Pulmonary artery endothelial cell (primary cell): ENCODE results near the gene SETD2. TPM values are rescaled to one million over a fixed set of nuclear protein-coding genes. Genes with fewer than 3 reads are reported as not detected.
"Not testable (repeated sequence)": the region's sequence is repeated elsewhere in the genome, so short reads cannot be mapped to it uniquely, and the experiment has no call there.

Experiments used
- DNase-seq: peaks from one replicate; pipeline ENCODE4 v3.0.0-alpha.2; 2011; ENCODE audit warnings: low read depth, low spot score
- total RNA-seq: library from RNA; depleted of rRNA; stranded (reverse); fragments of >200 nt; gene quantifications from 2 replicates; pipeline ENCODE4 v1.2.3, GENCODE V29; 2014

The SETD2 gene
- total RNA-seq, 1 donor from 2014 or later = 24.7 TPM

DNA sequence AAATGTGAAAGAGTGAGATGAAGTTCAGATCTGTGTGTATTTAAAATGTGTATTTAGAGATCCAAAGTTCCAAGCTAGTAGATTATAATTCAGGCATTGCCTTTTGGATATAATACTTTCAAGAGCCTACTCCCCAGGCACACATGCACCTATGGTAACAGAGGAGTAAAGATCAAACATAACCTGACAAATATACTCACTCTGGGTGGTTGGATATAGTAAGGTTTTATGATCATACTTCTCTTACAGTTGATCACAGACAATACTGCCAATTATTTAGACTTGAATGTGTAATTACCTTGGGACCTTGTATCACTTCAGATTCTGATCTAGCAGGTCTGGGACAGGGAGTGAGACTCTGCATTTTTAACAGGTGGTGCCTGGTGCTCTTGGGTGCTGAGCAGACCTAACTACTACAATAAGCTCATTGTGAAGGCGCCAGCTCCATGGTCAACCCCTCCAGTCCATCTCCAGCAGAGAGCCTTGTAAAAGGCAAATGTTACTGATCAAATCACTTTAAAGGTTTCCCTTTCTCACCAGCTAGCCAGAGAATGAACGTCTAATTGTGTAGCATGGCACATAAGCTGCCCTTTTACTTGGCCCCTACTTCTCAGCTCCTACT is 128.9 kb downstream of the SETD2 start:
- DNase-seq = no peak

- not testable (repeated sequence) for DNase-seq
These were observed 132.9 kb downstream of the SETD2 start for GRCh38 chr3:47031041-47031440.

GRCh38 chr3:47028667-47029066 is 135.2 kb downstream of the SETD2 start:
- DNase-seq = no peak

GRCh38 chr3:47028146-47028545 is 135.8 kb downstream of the SETD2 start:
- no peak for DNase-seq

DNA sequence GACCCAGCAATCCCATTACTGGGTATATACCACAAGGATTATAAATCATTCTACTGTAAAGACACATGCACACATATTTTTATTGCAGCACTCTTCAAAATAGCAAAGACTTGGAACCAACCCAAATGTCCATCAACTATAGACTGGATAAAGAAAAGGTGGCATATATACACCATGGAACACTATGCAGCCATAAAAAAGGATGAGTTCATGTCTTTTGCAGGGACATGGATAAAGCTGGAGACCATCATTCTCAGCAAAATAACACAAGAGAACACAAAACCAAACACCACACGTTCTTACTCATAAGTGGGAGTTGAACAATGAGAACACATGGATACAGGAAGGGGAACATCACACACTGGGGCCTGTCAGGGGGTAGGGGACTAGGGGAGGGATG is 137.5 kb downstream of the SETD2 start:
- not testable (repeated sequence) for DNase-seq

- no peak for DNase-seq
These were observed 139.0 kb downstream of the SETD2 start for GRCh38 chr3:47024932-47025331.

GRCh38 chr3:47022641-47023071 is 141.3 kb downstream of the SETD2 start:
- no peak for DNase-seq

DNA sequence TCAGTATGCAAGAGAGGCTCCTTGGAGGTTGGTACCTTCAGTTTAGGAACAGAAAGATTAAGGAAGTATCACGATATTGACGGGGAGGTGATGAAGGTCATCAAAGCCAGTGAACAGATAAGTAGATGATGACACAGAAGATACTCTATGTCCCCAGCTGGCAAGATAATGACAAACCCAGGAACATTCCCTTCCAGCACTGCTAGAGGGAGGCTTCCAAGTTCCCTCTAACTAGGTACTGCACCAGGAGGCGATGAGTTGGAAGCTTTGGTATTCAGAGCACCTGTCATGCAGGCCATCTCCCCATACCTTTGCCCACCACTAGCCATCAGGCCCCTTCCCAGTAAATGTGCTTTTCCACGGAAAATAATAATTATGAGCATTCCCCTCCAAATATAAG is 143.6 kb downstream of the SETD2 start:
- no peak for DNase-seq

DNA sequence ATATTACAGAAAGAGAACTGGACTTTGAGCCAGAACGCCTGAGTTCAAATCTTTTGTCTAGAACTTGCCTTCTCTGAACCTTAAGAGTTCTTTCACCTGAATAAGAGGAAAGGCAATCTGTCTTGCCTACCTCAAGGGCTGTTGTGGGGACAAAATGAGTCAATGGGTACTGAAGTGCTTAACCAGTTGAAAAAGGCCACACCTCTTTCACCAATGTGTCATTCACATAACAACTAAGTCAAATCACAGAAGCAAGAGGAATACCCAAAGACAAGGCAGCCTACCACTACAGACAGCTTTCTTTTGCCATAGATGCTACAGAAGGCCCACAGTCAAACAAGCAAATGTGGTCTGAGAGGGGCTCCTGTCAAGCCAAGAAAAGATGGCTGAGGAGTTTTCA is 144.7 kb downstream of the SETD2 start:
- no peak for DNase-seq

DNA sequence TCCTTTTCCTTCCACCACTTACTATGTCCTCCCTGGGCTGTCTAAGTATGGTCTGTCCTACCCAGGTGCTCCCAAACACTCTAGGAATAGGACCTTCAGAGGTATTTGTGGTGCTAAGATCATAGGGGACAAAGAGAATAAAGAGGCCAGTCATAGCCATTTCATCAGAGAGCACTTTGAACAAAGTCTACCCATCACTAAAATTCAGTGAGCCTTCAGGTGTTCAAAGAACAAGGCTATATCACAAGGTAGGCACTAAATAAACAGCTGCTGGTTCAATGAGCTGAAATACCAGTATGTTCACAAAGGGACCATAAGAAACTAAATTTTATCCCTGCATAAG is 145.7 kb downstream of the SETD2 start:
- no peak for DNase-seq

DNA sequence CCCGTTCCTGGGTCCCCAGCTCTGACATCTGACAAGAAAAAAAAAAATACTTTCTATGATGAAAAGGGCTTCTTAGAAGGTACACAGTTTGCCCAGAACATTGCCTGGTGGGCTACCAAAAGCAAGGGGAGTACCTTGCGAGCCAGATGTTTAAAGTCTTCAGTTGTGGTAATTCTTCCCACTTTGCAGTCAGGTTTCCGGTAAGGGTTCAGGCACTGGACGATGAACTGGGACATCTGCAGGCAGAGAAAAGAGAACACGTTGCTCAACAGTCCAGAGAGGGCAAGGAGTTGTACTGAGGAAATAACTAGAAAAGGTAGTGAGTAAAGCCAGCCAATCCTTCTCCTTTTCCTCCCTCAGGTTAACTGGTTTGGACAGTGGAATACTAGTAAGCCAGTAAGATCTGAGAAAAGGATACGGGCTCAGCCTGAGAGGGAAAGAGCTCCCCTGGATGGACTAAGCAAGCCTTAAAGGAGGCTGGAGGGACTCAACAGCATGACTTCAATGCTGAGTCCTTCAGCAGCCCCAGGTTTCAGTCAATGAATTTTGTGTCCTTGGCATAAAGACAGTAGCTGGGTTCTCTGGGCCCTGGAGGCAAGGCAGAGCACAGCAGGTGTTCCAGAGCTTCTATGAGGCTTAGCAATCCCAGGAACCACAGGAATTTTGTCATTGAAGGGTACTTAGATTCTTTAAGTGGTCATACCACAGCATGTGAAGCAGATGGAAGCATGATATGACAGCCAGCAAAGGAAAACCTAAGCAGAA is 146.2 kb downstream of the SETD2 start:
- DNase-seq = no peak

GRCh38 chr3:47016934-47017435 is 146.9 kb downstream of the SETD2 start:
- no peak for DNase-seq

- DNase-seq = no peak
These were observed 147.6 kb downstream of the SETD2 start for GRCh38 chr3:47016086-47016933.

- no peak for DNase-seq
These were observed 148.8 kb downstream of the SETD2 start for GRCh38 chr3:47015151-47015550.

DNA sequence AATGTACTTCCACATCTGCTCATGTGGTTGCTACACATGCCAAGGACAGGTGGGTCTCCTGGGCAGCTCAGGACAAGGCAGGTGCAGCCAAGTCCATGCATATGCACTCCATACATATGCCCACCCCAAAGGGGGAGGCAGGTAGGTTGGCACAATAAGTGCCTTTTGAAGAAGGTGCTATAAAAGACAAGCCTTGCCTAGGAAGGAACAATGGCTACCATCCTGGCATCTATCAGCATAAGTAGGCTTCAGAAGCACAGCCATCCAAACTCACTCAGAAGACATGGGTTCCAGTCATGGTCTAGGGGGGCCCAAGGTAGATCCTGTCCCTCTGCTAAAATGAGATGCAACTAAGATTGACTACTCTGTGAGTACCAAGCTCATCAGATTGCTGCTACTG is 149.9 kb downstream of the SETD2 start:
- no peak for DNase-seq

DNA sequence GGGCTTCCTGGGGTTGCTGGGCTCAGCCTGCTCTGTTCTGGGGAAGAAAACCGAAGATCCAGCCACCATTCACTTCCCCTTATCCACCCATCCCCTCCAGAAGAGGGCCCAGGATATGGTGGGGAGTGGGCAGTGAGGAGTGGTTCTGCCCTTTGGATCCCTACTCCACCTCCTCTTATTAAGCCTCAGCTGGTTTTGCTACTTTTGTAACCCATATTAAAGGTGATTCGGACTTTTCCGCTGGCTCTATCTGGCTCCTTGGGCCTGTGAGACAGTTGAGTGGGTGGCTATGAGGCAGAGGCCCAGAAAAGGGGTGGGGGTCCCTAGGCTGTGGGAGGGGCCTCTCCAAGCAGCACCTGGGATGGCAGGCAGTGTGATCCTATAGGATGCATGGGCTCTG is 150.7 kb downstream of the SETD2 start:
- DNase-seq = no peak

DNA sequence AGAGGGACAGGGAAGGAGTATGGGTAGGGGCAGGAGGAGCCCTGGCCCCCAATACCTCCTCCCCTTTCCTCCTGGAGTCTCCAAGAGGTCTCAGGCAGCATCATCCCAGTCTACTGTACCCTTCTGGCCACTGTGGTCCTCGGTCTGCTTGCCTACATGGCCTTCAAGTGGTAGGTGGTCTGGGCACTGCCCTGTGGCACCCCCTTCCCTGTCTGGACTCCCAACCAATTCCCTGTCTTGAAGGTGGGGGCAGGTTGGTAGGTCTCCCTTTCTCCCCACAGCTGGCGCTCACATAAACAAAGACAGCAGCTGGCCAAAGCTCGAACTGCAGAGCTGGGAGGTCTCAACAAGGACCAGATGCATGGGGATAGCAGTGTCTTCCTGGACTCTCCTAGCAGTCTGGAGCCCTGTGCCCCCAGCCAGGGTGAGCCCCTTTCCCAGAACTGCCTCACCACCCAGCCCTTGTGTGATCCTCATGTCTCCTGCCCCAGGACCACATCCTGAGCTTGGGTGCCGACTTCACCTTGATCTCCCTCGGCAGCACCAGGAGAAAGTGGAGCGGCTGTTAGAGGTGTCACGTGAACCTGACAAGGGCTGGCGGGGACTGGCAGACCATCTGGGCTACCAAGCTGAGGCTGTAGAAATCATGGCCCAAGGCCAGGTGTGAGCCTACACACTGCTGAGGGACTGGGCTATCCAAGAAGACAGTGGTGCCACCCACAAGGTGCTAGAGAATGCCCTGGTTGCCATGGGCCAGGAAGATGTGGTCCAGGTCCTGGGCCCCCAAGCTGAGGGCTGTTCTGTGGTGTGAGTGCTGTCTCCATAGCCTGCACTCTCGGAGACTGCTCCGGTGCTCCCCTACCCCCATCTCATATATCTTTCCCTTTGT is 151.3 kb downstream of the SETD2 start:
- DNase-seq = no peak

- DNase-seq = no peak
These were observed 152.5 kb downstream of the SETD2 start for GRCh38 chr3:47011371-47011770.

DNA sequence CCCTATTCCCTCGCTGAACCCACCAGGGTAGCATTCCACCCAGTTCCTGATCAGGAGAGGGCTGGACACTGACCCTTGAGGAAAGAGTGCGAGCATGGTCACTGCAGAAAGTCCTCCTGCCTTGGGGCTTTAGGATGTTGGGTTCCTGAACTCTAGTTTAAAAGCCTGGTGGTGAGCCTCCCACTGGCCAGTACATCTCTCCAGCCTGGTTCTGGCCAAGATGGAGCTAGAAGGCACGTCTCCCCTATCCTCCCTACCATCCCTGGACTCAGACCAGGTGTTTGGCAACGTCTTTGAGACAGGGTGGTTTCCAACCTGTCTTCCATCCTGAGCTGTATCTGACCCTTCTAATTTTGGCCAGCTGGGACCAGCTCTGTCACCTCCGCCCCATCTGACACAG is 153.0 kb downstream of the SETD2 start:
- no peak for DNase-seq

- no peak for DNase-seq
These were observed 153.7 kb downstream of the SETD2 start for GRCh38 chr3:47010111-47010712.
